ENCODE results near the gene CLSTN3. TPM values are rescaled to one million over a fixed set of nuclear protein-coding genes. Genes with fewer than 3 reads are reported as not detected.

CLSTN3 gene
- total and polyA plus RNA-seq, 2 donors (not counting 3 experiments of a cell fraction or from before 2014, with no cell fraction given), result 27.8 to 45.9 TPM

DNA sequence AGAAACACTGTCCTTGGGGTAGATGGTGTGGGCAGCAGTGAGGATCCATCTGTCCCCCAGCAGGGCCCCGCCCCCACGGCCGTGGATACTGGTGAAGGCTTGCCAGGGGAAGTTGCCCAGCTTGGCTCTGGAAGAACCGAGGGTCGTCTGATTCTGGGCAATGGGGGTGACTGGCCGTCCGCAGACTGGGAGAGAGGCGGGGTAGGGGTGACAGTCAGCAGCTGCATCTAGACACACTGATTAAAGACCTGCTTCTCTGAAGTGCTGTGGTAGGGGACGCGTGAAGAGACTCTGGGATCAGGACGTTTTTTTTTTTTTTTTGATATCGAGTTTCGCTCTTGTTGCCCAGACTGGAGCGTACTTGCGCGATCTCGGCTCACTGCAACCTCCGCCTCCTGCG, 33.2 kb upstream of the CLSTN3 start:
- dilution Hi-C loops (cut with MboI; ENCODE audit: extremely low pct_ligation_motif_present, low sequenced_read_pairs), result no loop called here
- Histone ChIP-seq H3K4me1 (ENCODE audit: control insufficient read depth, extremely low read depth, insufficient read depth, low read length) (peaks cover 4% of the 10 kb centered on the region), H3K27me3 (ENCODE audit: control insufficient read depth in 2 of 2, insufficient read depth in 2 of 2, low read length in 2 of 2) (no peaks in the 10 kb centered on the region), H3K27ac (ENCODE audit: insufficient read depth, low read depth, low read length) (no peak overlapping the region), H3K9me1 (replicated peaks; ENCODE audit: control insufficient read depth, extremely low read depth, insufficient read depth, low read length) (no peaks in the 10 kb centered on the region), H2AFZ (ENCODE audit: low read depth, low read length) (no peak overlapping the region), H3K9me3 (replicated peaks; ENCODE audit: control insufficient read depth, insufficient read depth, low read length) (no peaks in the 10 kb centered on the region), H3K36me3 (ENCODE audit: control insufficient read depth in 2 of 2, extremely low read depth in 1 of 2, insufficient read depth in 2 of 2, low read length in 2 of 2) (peaks cover 0 to 1% of the 10 kb centered on the region in 2 experiments), H4K20me1 (replicated peaks; ENCODE audit: control insufficient read depth, extremely low read depth, insufficient read depth, low read length) (no peaks in the 10 kb centered on the region), H3K79me2 (ENCODE audit: control insufficient read depth, insufficient read depth, low read length) (no peaks in the 10 kb centered on the region), H3K4me2 (ENCODE audit: insufficient read depth, low read length) (no peak overlapping the region), H3K9ac (replicated peaks; ENCODE audit: extremely low read depth, insufficient read depth, low read length) (no peak overlapping the region), H3K4me3 (replicated peaks in 1 of 3; ENCODE audit: insufficient read depth in 1 of 3, low read depth in 1 of 3, low read length in 3 of 3) (no peak overlapping the region)
- BruUV-seq (replicated peaks), result no TSS peak
- no peak for DNase-seq (ENCODE audit: low read depth, low spot score)
- no peak for TF ChIP-seq EZH2 (IDR thresholded peaks at IDR 0.05; ENCODE audit: borderline replicate concordance, low read depth, low read length, severe bottlenecking)
- no peak for TF ChIP-seq MYC (IDR thresholded peaks at IDR 0.05; ENCODE audit: low read depth, low read length)
- TF ChIP-seq FOS (IDR thresholded peaks at IDR 0.05; ENCODE audit: borderline replicate concordance, insufficient read depth, low read length), result no peak
- TF ChIP-seq JUN (IDR thresholded peaks at IDR 0.05; ENCODE audit: borderline replicate concordance, insufficient read depth, insufficient read length, low read depth), result no peak
- TF ChIP-seq, protein P1, sequence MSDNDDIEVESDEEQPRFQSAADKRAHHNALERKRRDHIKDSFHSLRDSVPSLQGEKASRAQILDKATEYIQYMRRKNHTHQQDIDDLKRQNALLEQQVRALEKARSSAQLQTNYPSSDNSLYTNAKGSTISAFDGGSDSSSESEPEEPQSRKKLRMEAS (IDR thresholded peaks at IDR 0.05; ENCODE audit: insufficient read depth, insufficient read length), result no peak
- no peak for TF ChIP-seq POLR2A (IDR thresholded peaks at IDR 0.05; ENCODE audit: low read depth, low read length)
- TF ChIP-seq, protein P2, sequence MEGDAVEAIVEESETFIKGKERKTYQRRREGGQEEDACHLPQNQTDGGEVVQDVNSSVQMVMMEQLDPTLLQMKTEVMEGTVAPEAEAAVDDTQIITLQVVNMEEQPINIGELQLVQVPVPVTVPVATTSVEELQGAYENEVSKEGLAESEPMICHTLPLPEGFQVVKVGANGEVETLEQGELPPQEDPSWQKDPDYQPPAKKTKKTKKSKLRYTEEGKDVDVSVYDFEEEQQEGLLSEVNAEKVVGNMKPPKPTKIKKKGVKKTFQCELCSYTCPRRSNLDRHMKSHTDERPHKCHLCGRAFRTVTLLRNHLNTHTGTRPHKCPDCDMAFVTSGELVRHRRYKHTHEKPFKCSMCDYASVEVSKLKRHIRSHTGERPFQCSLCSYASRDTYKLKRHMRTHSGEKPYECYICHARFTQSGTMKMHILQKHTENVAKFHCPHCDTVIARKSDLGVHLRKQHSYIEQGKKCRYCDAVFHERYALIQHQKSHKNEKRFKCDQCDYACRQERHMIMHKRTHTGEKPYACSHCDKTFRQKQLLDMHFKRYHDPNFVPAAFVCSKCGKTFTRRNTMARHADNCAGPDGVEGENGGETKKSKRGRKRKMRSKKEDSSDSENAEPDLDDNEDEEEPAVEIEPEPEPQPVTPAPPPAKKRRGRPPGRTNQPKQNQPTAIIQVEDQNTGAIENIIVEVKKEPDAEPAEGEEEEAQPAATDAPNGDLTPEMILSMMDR (IDR thresholded peaks at IDR 0.05; ENCODE audit: extremely low read depth in 1 of 2, insufficient read depth in 1 of 2, low read depth in 1 of 2, low read length in 2 of 2), result no peak
- TF ChIP-seq POLR2AphosphoS5 (IDR thresholded peaks at IDR 0.05; ENCODE audit: insufficient read depth, low read depth, low read length), result no peak
- no peak for TF ChIP-seq GATA2 (IDR thresholded peaks at IDR 0.05; ENCODE audit: insufficient read depth, insufficient read length, low read depth, low read length)
- intact Hi-C loops (cut with micrococcal nuclease), result no loop called here
- no peak for FAIRE-seq
- ChIA-PET CTCF (interaction anchor here (1.3 kb wide), 1 partner anchor 16 kb away, joined by 3 read pairs; no protein-coding TSS in a partner anchor), POLR2A (no interaction called here)

Measured in endothelial cell of umbilical vein (primary cell).